GM23248 (cell line): ENCODE data around the gene WDR27. TPM values are rescaled to one million over a fixed set of nuclear protein-coding genes. Genes with fewer than 3 reads are reported as not detected.

Experiments used
- DNase-seq: peaks from one replicate; pipeline ENCODE4 v3.0.0-alpha.2; 2015
- H2AFZ ChIP-seq: fragments of 200-600 bp; sonication (generic); 2 replicates; pipeline ENCODE4 v1.6.1; 2016; ENCODE audit warnings: antibody characterized with exemption
- H3F3A ChIP-seq: fragments of 200-600 bp; sonication (generic); 2 replicates; pipeline ENCODE4 v1.6.1; 2016; ENCODE audit warnings: mild to moderate bottlenecking, antibody characterized with exemption, mixed run types; ENCODE audit not compliant: insufficient read depth
- H3K27ac ChIP-seq: fragments of 200-600 bp; sonication (generic); 2 replicates; pipeline ENCODE4 v1.5.1; 2016; ENCODE audit warnings: mild to moderate bottlenecking
- H3K27me3 ChIP-seq: fragments of 200-600 bp; sonication (generic); replicated peaks from 2 replicates; pipeline ENCODE4 v1.6.1; 2016; ENCODE audit warnings: mild to moderate bottlenecking; ENCODE audit not compliant: insufficient read depth
- H3K36me3 ChIP-seq: fragments of 200-600 bp; sonication (generic); 2 replicates; pipeline ENCODE4 v1.6.1; 2016; ENCODE audit warnings: low read depth, mild to moderate bottlenecking
- H3K4me1 ChIP-seq: fragments of 200-600 bp; sonication (generic); 2 replicates; pipeline ENCODE4 v1.6.1; 2016; ENCODE audit warnings: mild to moderate bottlenecking; ENCODE audit not compliant: insufficient read depth
- H3K4me2 ChIP-seq: fragments of 200-600 bp; sonication (generic); one replicate; pipeline ENCODE4 v1.6.1; 2016; ENCODE audit warnings: mild to moderate bottlenecking; ENCODE audit not compliant: unreplicated experiment
- H3K4me3 ChIP-seq: fragments of 200-600 bp; sonication (generic); 2 replicates; pipeline ENCODE4 v1.5.1; 2016; ENCODE audit warnings: mild to moderate bottlenecking
- H3K79me2 ChIP-seq: fragments of 200-600 bp; sonication (generic); 2 replicates; pipeline ENCODE4 v1.6.1; 2016; ENCODE audit warnings: mild to moderate bottlenecking; ENCODE audit not compliant: insufficient read depth
- H3K9ac ChIP-seq: fragments of 200-600 bp; sonication (generic); 2 replicates; pipeline ENCODE4 v1.6.1; 2016; ENCODE audit warnings: mild to moderate bottlenecking
- H3K9me2 ChIP-seq: fragments of 200-600 bp; sonication (generic); 2 replicates; pipeline ENCODE4 v1.6.1; 2016; ENCODE audit warnings: mixed run types, mild to moderate bottlenecking, moderate library complexity; ENCODE audit not compliant: insufficient read depth
- H3K9me3 ChIP-seq: fragments of 200-600 bp; sonication (generic); one replicate; pipeline ENCODE4 v1.6.1; 2017; ENCODE audit warnings: low read depth
- H4K20me1 ChIP-seq: fragments of 200-600 bp; sonication (generic); 2 replicates; pipeline ENCODE4 v1.6.0; 2016; ENCODE audit not compliant: insufficient read depth
- EZH2 ChIP-seq: fragments of 200-600 bp; sonication (generic); IDR thresholded peaks from 2 replicates; pipeline ENCODE4 v1.6.1; 2018; ENCODE audit warnings: antibody characterized with exemption, mild to moderate bottlenecking; ENCODE audit not compliant: insufficient read depth, poor library complexity, severe bottlenecking
- EZH2phosphoT487 ChIP-seq: fragments of 200-600 bp; sonication (generic); IDR thresholded peaks from 2 replicates; pipeline ENCODE4 v1.6.1; 2018; ENCODE audit warnings: antibody characterized with exemption, moderate library complexity, mild to moderate bottlenecking, low read depth; ENCODE audit not compliant: insufficient read depth
- WGBS, 2 experiments: methylation state at CpG; one replicate each; pipeline ENCODE4 v1.1.6; 2015 to 2017; ENCODE audit warnings: low lambda C conversion rate in 2 of 2, low coverage in 1 of 2; ENCODE audit errors: missing lambda C conversion rate in 2 of 2; 5-methylcytosine and 5-hydroxymethylcytosine counted together
- in situ Hi-C: fragments of 300-500 bp; cut with MboI; formaldehyde crosslinking; loops from 2 replicates; pipeline ENCODE4 v1.15.0; 2020
- polyA plus RNA-seq: library from polyadenylated mRNA; unstranded; fragments of >200 nt; fragmentation: Nextera tagmentation; extraction: Ambion mirVana; gene quantifications from 2 replicates; pipeline ENCODE4 v1.2.1, GENCODE V29; 2016
- total RNA-seq: library from RNA; depleted of rRNA; stranded (reverse); fragments of >200 nt; shearing (Covaris generic); gene quantifications from 2 replicates; pipeline ENCODE4 v1.2.3, GENCODE V29; 2014

The WDR27 gene
- total and polyA plus RNA-seq, 2 experiments from 2014 or later = 9.2 to 9.3 TPM

DNA sequence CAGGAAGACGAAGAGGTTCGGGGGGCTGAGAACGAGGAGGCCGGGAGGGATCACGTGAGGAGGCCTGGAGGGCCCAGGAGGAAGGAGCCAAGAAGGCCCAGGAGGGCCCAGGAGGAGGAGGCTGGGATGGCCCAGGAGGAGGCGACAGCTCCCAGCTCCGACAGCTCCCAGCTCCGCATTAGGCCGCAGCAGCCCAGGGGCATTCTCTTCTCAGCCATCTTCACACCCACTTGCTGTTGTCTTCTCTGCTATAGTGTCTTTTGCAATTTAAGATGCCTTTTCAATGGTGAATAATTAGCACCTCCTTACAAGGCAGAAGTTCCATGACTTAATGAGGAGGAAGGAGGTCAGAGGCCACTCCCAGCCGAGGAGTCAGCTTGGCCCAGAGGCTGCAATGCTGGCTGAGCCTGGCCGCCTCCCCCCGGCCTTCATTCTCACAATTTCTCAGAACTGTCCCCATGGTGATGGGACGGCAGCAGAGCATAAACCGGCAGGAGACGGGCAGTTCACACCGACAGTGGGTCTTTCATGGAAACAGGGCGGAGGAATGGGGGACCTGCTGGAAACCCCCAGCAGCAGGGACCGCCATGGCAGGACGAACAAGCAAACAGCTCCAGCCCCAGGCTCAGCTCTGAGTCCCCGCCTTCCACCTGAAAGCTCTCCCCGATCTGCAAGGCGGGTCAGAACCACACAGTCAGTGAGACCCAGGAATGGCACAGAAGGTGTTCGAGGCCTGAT is 45.1 kb downstream of the WDR27 start:
- Histone ChIP-seq H4K20me1 (no peaks in the 10 kb centered on the region), H3K4me1 (no peaks in the 10 kb centered on the region), H2AFZ (no peak overlapping the region), H3K9me3 (no peaks in the 10 kb centered on the region), H3K4me2 (no peak overlapping the region), H3K27me3 (no peaks in the 10 kb centered on the region), H3K4me3 (no peak overlapping the region), H3K79me2 (no peaks in the 10 kb centered on the region), H3F3A (no peaks in the 10 kb centered on the region), H3K27ac (no peak overlapping the region), H3K9me2 (no peaks in the 10 kb centered on the region), H3K36me3 (no peaks in the 10 kb centered on the region; the same call in 1 of the 2 replicates), H3K9ac (no peak overlapping the region)
- WGBS, 2 experiments = 95 to 96% methylated on average over 15 to 23 of the region's 23 CpGs
- no peak for DNase-seq
- in situ Hi-C loops = no loop called here
- TF ChIP-seq EZH2 = no peak
- TF ChIP-seq EZH2phosphoT487 = no peak

GRCh38 chr6:169654598-169655391 is 47.0 kb downstream of the WDR27 start:
- Histone ChIP-seq H3K27ac (no peak overlapping the region), H3K9ac (no peak overlapping the region), H3K4me1 (no peaks in the 10 kb centered on the region), H3F3A (no peaks in the 10 kb centered on the region), H2AFZ (no peak overlapping the region), H3K9me2 (no peaks in the 10 kb centered on the region), H4K20me1 (no peaks in the 10 kb centered on the region), H3K4me2 (no peak overlapping the region), H3K36me3 (no peaks in the 10 kb centered on the region; the same call in 1 of the 2 replicates), H3K9me3 (no peaks in the 10 kb centered on the region), H3K79me2 (no peaks in the 10 kb centered on the region), H3K4me3 (no peak overlapping the region), H3K27me3 (no peaks in the 10 kb centered on the region)
- in situ Hi-C loops = no loop called here
- WGBS, 2 experiments = 96 to 97% methylated on average over 46 of the region's 46 CpGs
- no peak for DNase-seq
- TF ChIP-seq EZH2phosphoT487 = no peak
- TF ChIP-seq EZH2 = no peak

GRCh38 chr6:169653691-169654090 is 48.1 kb downstream of the WDR27 start:
- no peaks in the 10 kb centered on the region for H3K9me2 ChIP-seq
- H3K9me3 ChIP-seq = no peaks in the 10 kb centered on the region
- H2AFZ ChIP-seq = no peak overlapping the region
- no peaks in the 10 kb centered on the region for H3K79me2 ChIP-seq
- DNase-seq = no peak
- H3K4me3 ChIP-seq = no peak overlapping the region
- H3K4me1 ChIP-seq = no peaks in the 10 kb centered on the region
- TF ChIP-seq EZH2 (no peak), EZH2phosphoT487 (no peak)
- no peak overlapping the region for H3K27ac ChIP-seq
- no peaks in the 10 kb centered on the region for H3F3A ChIP-seq
- in situ Hi-C loops = no loop called here
- H4K20me1 ChIP-seq = no peaks in the 10 kb centered on the region
- H3K36me3 ChIP-seq = no peaks in the 10 kb centered on the region; the same call in 1 of the 2 replicates
- H3K27me3 ChIP-seq = no peaks in the 10 kb centered on the region
- WGBS, 2 experiments = 89 to 93% methylated on average over 6 of the region's 6 CpGs
- no peak overlapping the region for H3K4me2 ChIP-seq
- H3K9ac ChIP-seq = no peak overlapping the region

- Histone ChIP-seq H2AFZ (no peak overlapping the region), H3K4me1 (no peaks in the 10 kb centered on the region), H3K9me3 (no peaks in the 10 kb centered on the region), H3K9me2 (no peaks in the 10 kb centered on the region), H3K4me3 (no peak overlapping the region), H3K9ac (no peak overlapping the region), H4K20me1 (no peaks in the 10 kb centered on the region), H3K4me2 (no peak overlapping the region), H3K36me3 (no peaks in the 10 kb centered on the region; the same call in 1 of the 2 replicates), H3K79me2 (no peaks in the 10 kb centered on the region), H3K27me3 (no peaks in the 10 kb centered on the region), H3K27ac (no peak overlapping the region), H3F3A (no peaks in the 10 kb centered on the region)
- WGBS, 2 experiments = 92 to 95% methylated on average over 11 of the region's 11 CpGs
- in situ Hi-C loops = no loop called here
- TF ChIP-seq EZH2 = no peak
- TF ChIP-seq EZH2phosphoT487 = no peak
- DNase-seq = no peak
These were observed 48.9 kb downstream of the WDR27 start for GRCh38 chr6:169652896-169653295.
